CD4-positive, CD25-positive, alpha-beta regulatory T cell (primary cell): ENCODE data around the gene GCGR. TPM values are rescaled to one million over a fixed set of nuclear protein-coding genes. Genes with fewer than 3 reads are reported as not detected.

Experiments used
- ATAC-seq, 2 donors: fragments of 150-1000 bp; cut with Tn5 transposase; one replicate each; pipeline ENCODE4 v1.10.0; 2021; ENCODE audit warnings: low read depth in 2 of 2, moderate number of reproducible peaks in 2 of 2, moderate library complexity in 1 of 2
- DNase-seq, 3 donors: peaks; one replicate each; pipeline versions ENCODE4 v3.0.0 to v3.0.0-alpha.2; 2012 to 2022; ENCODE audit warnings: mixed read lengths in 1 of 3
- H3K27ac ChIP-seq: one replicate; pipeline ENCODE4 v1.7.0; 2013; ENCODE audit warnings: mild to moderate bottlenecking, low read length; ENCODE audit not compliant: insufficient read depth, poor library complexity, severe bottlenecking
- H3K27me3 ChIP-seq: one replicate; pipeline ENCODE4 v1.7.0; 2013; ENCODE audit warnings: low read length; ENCODE audit not compliant: control insufficient read depth, insufficient read depth
- H3K36me3 ChIP-seq: one replicate; pipeline ENCODE4 v1.7.0; 2013; ENCODE audit warnings: mild to moderate bottlenecking, low read length, moderate library complexity; ENCODE audit not compliant: control insufficient read depth, insufficient read depth
- H3K4me1 ChIP-seq: 2 replicates; pipeline ENCODE4 v1.7.0; 2013; ENCODE audit warnings: mild to moderate bottlenecking, low read length; ENCODE audit not compliant: insufficient read depth, control insufficient read depth, poor library complexity, severe bottlenecking
- H3K4me3 ChIP-seq: one replicate; pipeline ENCODE4 v1.7.0; 2013; ENCODE audit warnings: low read depth, mild to moderate bottlenecking, low read length, moderate library complexity
- H3K9me3 ChIP-seq, 2 experiments: 1 replicate in 1 of 2; 2 replicates in 1 of 2; pipeline ENCODE4 v1.7.0; 2013; ENCODE audit warnings: low read length in 2 of 2, mild to moderate bottlenecking in 1 of 2, moderate library complexity in 1 of 2; ENCODE audit not compliant: control insufficient read depth in 2 of 2
- H3K27ac Mint-ChIP-seq, 3 donors: one replicate each; pipeline ENCODE4 v1.8.0; 2020 to 2022; ENCODE audit warnings: mild to moderate bottlenecking in 3 of 3, mixed read lengths in 3 of 3, moderate library complexity in 2 of 3
- H3K27me3 Mint-ChIP-seq: one replicate; pipeline ENCODE4 v1.8.0; 2022; ENCODE audit warnings: mild to moderate bottlenecking, mixed read lengths
- H3K36me3 Mint-ChIP-seq: one replicate; pipeline ENCODE4 v1.8.0; 2020; ENCODE audit warnings: mixed read lengths
- H3K4me1 Mint-ChIP-seq, 4 donors: one replicate each; pipeline ENCODE4 v1.8.0; 2020 to 2022; ENCODE audit warnings: mixed read lengths in 4 of 4, mild to moderate bottlenecking in 1 of 4
- H3K4me3 Mint-ChIP-seq, 4 donors: one replicate each; pipeline ENCODE4 v1.8.0; 2020 to 2022; ENCODE audit warnings: mild to moderate bottlenecking in 4 of 4, mixed read lengths in 4 of 4, moderate library complexity in 3 of 4
- H3K9me3 Mint-ChIP-seq, 7 donors: one replicate each; pipeline ENCODE4 v1.8.0; 2020 to 2022; ENCODE audit warnings: mixed read lengths in 7 of 7, mild to moderate bottlenecking in 3 of 7, moderate library complexity in 2 of 7
- polyA plus RNA-seq, 4 donors: library from polyadenylated mRNA; unstranded; fragments of 300-500 nt; fragmentation: Illumina TruSeq; gene quantifications; one replicate each; pipeline ENCODE4 v1.2.3, GENCODE V29; 2021
- total RNA-seq: library from RNA; stranded (reverse); gene quantifications from one replicate; pipeline ENCODE4 v1.2.3, GENCODE V29; 2022

The GCGR gene
- total and polyA plus RNA-seq, 5 donors from 2014 or later, result not detected

DNA sequence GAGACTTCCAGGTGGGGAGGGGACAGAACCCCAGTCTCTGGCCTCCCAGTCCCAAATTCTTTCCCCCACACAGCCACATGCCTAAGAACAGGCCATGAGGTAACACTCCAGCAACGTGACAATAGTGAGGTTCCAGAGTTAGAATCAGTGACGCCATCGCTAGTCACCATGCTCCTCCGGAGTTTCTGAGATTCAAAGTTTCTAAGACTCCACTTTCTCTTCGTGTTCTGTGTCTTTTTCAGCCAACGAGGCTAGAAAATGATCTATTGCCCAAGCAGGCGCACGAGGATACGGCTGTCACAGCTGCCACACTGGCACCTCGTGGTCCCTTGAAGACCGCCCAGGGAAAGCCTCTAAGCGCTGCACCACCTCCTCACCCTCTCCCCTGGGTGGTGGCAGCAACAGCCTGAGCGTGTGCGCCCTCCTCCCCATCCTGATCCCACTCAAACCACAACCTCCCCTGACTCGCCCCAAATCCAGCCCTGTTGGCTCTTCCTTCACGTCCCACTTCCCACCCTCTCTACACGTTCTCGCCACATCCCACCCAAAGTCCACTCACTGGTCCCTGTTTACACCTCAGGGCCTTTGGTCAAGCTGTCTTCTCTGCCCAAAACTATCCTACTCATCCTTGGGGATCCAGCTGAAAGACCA lies 28.1 kb downstream of the GCGR start:
- Histone ChIP-seq H3K4me3 (peak overlapping the region; percentile 71), H3K27me3 (no peaks in the 10 kb centered on the region), H3K4me1 (peaks cover 24% of the 10 kb centered on the region), H3K9me3 (no peaks in the 10 kb centered on the region), H3K36me3 (no peaks in the 10 kb centered on the region), H3K27ac (peak overlapping the region; percentile 72)
- Mint-ChIP-seq H3K27me3 (no peaks in the 10 kb centered on the region), H3K9me3 (no peaks in the 10 kb centered on the region), H3K36me3 (no peaks in the 10 kb centered on the region), H3K27ac (peak overlapping the region; percentile 84 to 98 (median 93)), H3K4me1 (peaks cover 5 to 29% (median 12%) of the 10 kb centered on the region in 4 donors), H3K4me3 (peak overlapping the region; percentile 91 to 97 (median 95))
- ATAC-seq (peak; percentile 43 to 50), DNase-seq (peak; percentile 22 to 71 (median 58))

DNA sequence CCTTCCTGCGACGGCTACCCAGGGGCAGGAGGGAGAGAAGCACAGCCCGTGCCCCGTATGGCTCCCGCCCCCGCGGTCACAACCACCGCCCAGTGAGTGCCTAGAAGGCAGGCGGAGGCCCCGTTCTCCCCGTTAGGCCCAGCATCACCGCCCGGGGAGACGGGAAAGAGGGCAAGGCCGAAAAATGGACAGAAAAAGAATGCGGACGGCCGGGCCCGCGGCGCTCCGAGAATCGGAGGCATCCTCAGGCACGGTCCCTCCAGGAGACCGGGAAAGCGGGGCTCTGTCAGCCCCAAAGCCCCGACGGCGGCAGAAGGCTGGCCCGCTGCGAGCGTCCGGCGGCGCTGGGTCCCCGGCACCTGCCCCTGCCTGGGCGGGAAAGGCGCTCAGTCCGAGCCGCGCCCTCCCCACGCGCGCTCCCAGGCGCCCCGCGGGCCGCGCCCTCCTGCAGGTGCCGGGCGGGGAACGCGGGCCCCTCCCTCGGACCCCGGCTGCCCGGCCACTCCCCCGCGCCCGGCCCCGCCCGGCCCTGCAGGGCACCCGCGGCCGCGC lies 28.7 kb downstream of the GCGR start:
- H3K27me3 Mint-ChIP-seq, result no peaks in the 10 kb centered on the region
- Histone ChIP-seq H3K4me1 (peaks cover 24% of the 10 kb centered on the region), H3K4me3 (peak overlapping the region; percentile 71), H3K9me3 (no peaks in the 10 kb centered on the region), H3K27ac (peak overlapping the region; percentile 72), H3K27me3 (no peaks in the 10 kb centered on the region), H3K36me3 (no peaks in the 10 kb centered on the region)
- no peaks in the 10 kb centered on the region for H3K9me3 Mint-ChIP-seq
- peaks cover 5 to 29% (median 12%) of the 10 kb centered on the region in 4 donors for H3K4me1 Mint-ChIP-seq
- peak overlapping the region; percentile 84 to 98 (median 93) for H3K27ac Mint-ChIP-seq
- no peaks in the 10 kb centered on the region for H3K36me3 Mint-ChIP-seq
- ATAC-seq, result peak; percentile 7 to 22
- H3K4me3 Mint-ChIP-seq, result peak overlapping the region; percentile 91 to 97 (median 95)
- DNase-seq, result peak in 2 of 3 donors; percentile 34 to 49

DNA sequence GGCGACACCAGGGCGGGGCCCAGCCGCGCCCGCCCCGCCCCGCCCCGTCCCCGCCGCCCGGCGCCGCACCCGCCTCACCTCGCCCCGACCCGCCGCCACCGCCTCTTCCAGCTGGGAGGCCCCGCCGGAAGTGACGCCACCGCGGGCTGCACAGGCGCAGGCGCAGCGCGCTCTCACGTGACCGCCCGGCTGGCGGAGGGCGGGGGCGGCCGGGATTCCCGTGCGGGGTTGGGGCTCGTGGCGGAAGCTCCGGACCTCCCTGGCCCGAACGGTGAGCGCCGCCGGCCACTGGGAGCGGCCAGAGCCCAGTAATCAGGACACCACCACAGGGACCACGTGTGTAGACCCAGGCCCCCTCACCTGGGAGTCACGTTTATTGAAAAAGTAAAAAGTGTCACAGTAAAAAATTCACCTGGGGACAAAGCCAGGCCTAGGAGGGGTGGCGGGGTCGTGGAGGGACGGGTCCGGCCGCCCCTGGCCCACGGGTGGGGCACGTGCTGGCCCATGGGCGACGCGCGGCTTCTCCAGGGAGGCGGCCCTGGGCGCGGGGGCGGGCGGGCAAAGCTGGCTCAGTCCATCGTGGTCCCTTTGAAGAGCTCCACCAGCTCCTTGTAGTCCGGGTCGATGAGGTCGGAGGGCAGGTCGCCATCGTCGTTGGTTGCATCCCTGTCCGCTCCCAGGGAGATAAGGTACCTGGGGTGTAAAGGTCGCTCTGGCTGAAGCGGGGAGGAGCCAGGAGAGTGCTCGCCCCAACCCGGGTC lies 29.4 kb downstream of the GCGR start, which contains the start of gene MCRIP1:
Gene MCRIP1, minus strand, starts transcription at position 132 of the 761 bp plus-strand sequence. CDS start 8,785 bp downstream, outside the sequence.
- H3K4me1 Mint-ChIP-seq, result peaks cover 5 to 25% (median 11%) of the 10 kb centered on the region in 4 donors
- no peaks in the 10 kb centered on the region for H3K9me3 ChIP-seq
- peak within 1 kb of the TSS; percentile 91 to 97 (median 95) for H3K4me3 Mint-ChIP-seq
- H3K4me1 ChIP-seq, result peaks cover 24% of the 10 kb centered on the region
- H3K27me3 ChIP-seq, result no peaks in the 10 kb centered on the region
- no peaks in the 10 kb centered on the region for H3K27me3 Mint-ChIP-seq
- peak within 1 kb of the TSS; percentile 71 for H3K4me3 ChIP-seq
- H3K36me3 ChIP-seq, result no peaks in the 10 kb centered on the region
- DNase-seq (peak; percentile 91 to 95 (median 91)), ATAC-seq (peak; percentile 79 to 81)
- H3K9me3 Mint-ChIP-seq, result no peaks in the 10 kb centered on the region
- peak within 1 kb of the TSS; percentile 92 for H3K27ac ChIP-seq
- H3K27ac Mint-ChIP-seq, result peak within 1 kb of the TSS; percentile 88 to 98 (median 93)
- no peaks in the 10 kb centered on the region for H3K36me3 Mint-ChIP-seq

DNA sequence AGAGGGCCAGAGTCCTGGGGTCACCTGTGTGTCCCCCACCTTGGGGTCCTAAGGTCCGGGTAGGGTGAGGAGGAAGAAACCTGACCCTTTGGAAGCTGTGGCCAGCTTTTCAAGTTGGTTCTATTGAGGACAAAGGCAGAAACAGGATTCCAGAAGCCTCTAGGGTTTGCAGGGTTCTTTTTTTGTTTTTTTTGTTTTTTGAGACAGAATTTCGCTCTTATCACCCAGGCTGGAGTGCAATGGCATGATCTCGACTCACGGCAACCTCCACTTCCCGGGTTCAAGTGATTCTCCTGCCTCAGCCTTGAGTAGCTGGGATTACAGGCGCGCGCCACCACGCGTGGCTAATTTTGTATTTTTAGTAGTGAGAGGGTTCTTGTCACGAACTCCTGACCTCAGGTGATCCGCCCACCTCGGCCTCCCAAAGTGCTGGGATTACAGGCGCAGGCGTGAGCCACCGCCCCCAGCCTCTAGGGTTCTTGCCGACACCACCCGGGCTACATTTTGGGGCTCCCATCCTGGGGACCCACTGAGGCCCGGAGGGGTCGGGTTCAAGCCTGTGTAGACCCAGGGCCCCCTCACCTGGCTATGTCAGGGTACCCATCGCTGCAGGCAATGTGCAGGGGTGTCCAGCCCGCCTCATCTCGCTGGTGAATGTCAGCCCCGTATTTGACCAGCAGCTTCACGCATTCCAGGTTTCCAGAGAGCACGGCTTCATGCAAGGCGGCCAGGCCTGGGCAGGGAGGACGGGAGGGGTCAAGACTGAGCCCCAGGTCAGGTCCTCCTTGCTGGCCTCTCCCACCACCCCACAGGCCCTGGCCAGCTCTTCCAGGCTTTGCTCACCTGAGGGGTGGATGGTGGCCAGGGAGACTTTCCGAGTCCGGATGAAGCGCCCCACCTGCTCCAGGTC lies 30.2 kb downstream of the GCGR start:
- H3K27me3 ChIP-seq, result no peaks in the 10 kb centered on the region
- H3K4me1 ChIP-seq, result peaks cover 24% of the 10 kb centered on the region
- ATAC-seq, result no peak
- Mint-ChIP-seq H3K27me3 (no peaks in the 10 kb centered on the region), H3K9me3 (no peaks in the 10 kb centered on the region), H3K4me3 (peak overlapping the region; percentile 83 to 92 (median 88)), H3K4me1 (peaks cover 5 to 23% (median 9%) of the 10 kb centered on the region in 4 donors), H3K36me3 (no peaks in the 10 kb centered on the region), H3K27ac (peak overlapping the region; percentile 88 to 91 (median 88))
- no peaks in the 10 kb centered on the region for H3K36me3 ChIP-seq
- peak overlapping the region; percentile 92 for H3K27ac ChIP-seq
- no peak overlapping the region for H3K4me3 ChIP-seq
- no peaks in the 10 kb centered on the region for H3K9me3 ChIP-seq
- DNase-seq, result peak in 1 of 3 donors; percentile 5

DNA sequence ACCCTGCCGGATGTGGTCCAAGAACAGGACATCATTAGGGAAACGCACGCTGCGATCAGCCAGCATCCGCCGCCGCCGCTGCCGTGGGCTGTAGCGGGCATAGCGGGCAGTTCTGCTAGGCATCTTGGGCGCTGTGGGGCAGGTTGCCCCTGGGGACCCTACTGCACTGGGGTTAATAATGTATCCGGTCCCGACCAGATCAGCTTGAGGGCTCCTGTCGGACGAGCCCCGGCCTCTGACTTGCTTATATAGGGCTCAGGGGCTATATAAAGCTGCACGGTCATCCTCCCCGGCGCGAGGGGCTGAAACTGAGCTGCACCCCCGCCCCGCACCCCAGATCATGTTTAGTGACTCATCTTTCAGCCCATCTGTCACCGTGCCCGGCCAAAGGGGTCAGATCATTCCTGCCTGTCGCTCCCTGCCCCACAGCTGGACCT lies 30.9 kb downstream of the GCGR start, which contains the start of gene PPP1R27:
Gene PPP1R27, minus strand, starts transcription at position 220 of the 437 bp plus-strand sequence. Its CDS starts 97 bp downstream, at position 123.
- no peaks in the 10 kb centered on the region for H3K27me3 Mint-ChIP-seq
- Histone ChIP-seq H3K36me3 (no peaks in the 10 kb centered on the region), H3K4me1 (peaks cover 24% of the 10 kb centered on the region), H3K27ac (peak within 1 kb of the TSS; percentile 92), H3K9me3 (no peaks in the 10 kb centered on the region), H3K4me3 (no peak within 1 kb of the TSS), H3K27me3 (no peaks in the 10 kb centered on the region)
- peak within 1 kb of the TSS; percentile 88 to 91 (median 88) for H3K27ac Mint-ChIP-seq
- H3K4me3 Mint-ChIP-seq, result peak within 1 kb of the TSS; percentile 83 to 92 (median 88)
- no peaks in the 10 kb centered on the region for H3K9me3 Mint-ChIP-seq
- no peak for ATAC-seq
- DNase-seq, result no peak
- H3K4me1 Mint-ChIP-seq, result peaks cover 5 to 19% (median 9%) of the 10 kb centered on the region in 4 donors
- no peaks in the 10 kb centered on the region for H3K36me3 Mint-ChIP-seq

DNA sequence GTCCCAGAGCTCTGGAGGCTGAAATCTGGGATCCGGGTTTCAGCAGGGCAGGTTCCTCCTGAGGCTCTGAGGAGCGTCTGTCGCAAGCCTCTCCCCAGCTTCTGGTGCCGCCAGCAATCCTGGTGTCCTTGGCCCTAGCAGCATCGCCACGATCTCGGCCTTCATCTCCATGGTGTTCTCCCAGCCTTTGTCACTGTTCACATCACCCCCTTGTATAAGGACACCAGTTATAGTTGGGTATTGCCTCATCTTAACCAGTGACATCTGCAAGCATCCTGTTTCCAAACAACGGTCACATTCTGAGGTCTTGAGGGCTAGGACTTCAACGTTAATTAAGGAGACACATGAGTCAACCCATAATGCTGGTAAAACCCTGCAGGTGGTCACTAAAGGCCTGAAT lies 33.7 kb downstream of the GCGR start:
- Mint-ChIP-seq H3K27me3 (no peaks in the 10 kb centered on the region), H3K4me1 (peaks cover 0 to 4% (median under 1%) of the 10 kb centered on the region in 4 donors), H3K9me3 (no peaks in the 10 kb centered on the region), H3K4me3 (peak overlapping the region in 1 of 4 donors; percentile 77), H3K27ac (no peak overlapping the region), H3K36me3 (no peaks in the 10 kb centered on the region)
- ATAC-seq, result no peak
- H3K27me3 ChIP-seq, result no peaks in the 10 kb centered on the region
- H3K9me3 ChIP-seq, result no peaks in the 10 kb centered on the region
- no peak overlapping the region for H3K27ac ChIP-seq
- peaks cover 9% of the 10 kb centered on the region for H3K4me1 ChIP-seq
- DNase-seq, result no peak
- H3K36me3 ChIP-seq, result no peaks in the 10 kb centered on the region
- no peak overlapping the region for H3K4me3 ChIP-seq
